ENCODE measurements around the gene RTN4IP1.

Gene RTN4IP1

DNA sequence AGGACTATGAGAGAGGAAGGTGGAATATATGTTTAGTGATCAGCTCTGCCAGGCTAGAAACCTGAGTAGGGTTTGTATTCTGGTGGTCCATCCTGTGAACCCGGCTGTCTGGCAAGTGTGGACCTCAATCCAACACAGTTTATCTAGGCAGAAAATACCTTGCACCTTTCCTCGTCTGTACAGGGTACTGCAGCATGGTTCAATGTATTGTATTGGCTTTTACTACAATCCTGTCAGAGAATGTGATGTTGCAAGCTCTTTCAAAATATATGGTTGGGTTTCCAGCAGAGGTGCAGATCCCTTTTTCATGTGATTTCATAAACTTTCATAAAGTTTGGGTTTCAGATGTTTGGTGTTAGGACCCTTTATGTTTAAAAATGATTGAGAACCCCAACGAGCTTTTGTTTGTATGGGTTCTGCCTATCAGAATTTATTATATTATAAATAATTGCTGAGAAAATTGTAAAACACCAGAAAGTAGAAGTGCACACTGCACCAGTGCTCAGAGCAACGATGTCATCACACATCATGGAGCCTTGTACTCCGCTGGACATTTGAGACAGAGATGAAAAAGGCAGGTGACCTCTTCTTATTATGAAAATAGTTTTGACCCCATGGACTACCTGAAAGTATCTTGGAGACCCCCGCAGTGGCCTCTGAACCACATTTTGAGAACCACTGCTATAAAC is 106.6 kb downstream of the RTN4IP1 start:
- no peak for DNase-seq (ENCODE audit: low read depth)
